Stimulated activated naive B cell treated with anti-CD40 and anti-IgM and Interleukin-4, amounts not matched to agents 10 μg/mL and 1 μg/mL and 100 μg/mL, for 72 hours (primary cell): ENCODE results near the gene CREBRF.
"Not testable (repeated sequence)": the region's sequence is repeated elsewhere in the genome, so short reads cannot be mapped to it uniquely, and the experiment has no call there.

ENCODE experiments used
- ATAC-seq, 2 donors: fragments of 150-1000 bp; cut with Tn5 transposase; replicated peaks; 2 replicates each; pipeline ENCODE4 v1.10.0; 2021; ENCODE audit warnings: moderate library complexity in 1 of 2
- DNase-seq: peaks from one replicate; pipeline ENCODE4 v3.0.0; 2021
- H3K27ac Mint-ChIP-seq: one replicate; pipeline ENCODE4 v1.8.0; 2022; ENCODE audit warnings: mild to moderate bottlenecking, mixed read lengths
- H3K27me3 Mint-ChIP-seq, 2 donors: one replicate each; pipeline ENCODE4 v1.8.0; 2022; ENCODE audit warnings: mixed read lengths in 2 of 2
- H3K36me3 Mint-ChIP-seq, 2 donors: one replicate each; pipeline ENCODE4 v1.8.0; 2022; ENCODE audit warnings: mixed read lengths in 2 of 2, mild to moderate bottlenecking in 1 of 2
- H3K4me1 Mint-ChIP-seq, 2 donors: one replicate each; pipeline ENCODE4 v1.8.0; 2022; ENCODE audit warnings: mixed read lengths in 2 of 2, mild to moderate bottlenecking in 1 of 2
- H3K4me3 Mint-ChIP-seq, 2 donors: one replicate each; pipeline ENCODE4 v1.8.0; 2022; ENCODE audit warnings: mild to moderate bottlenecking in 2 of 2, mixed read lengths in 2 of 2, moderate library complexity in 1 of 2
- H3K9me3 Mint-ChIP-seq, 2 donors: one replicate each; pipeline ENCODE4 v1.8.0; 2022; ENCODE audit warnings: mixed read lengths in 2 of 2, mild to moderate bottlenecking in 1 of 2

The CREBRF gene, protein sequence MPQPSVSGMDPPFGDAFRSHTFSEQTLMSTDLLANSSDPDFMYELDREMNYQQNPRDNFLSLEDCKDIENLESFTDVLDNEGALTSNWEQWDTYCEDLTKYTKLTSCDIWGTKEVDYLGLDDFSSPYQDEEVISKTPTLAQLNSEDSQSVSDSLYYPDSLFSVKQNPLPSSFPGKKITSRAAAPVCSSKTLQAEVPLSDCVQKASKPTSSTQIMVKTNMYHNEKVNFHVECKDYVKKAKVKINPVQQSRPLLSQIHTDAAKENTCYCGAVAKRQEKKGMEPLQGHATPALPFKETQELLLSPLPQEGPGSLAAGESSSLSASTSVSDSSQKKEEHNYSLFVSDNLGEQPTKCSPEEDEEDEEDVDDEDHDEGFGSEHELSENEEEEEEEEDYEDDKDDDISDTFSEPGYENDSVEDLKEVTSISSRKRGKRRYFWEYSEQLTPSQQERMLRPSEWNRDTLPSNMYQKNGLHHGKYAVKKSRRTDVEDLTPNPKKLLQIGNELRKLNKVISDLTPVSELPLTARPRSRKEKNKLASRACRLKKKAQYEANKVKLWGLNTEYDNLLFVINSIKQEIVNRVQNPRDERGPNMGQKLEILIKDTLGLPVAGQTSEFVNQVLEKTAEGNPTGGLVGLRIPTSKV

DNA sequence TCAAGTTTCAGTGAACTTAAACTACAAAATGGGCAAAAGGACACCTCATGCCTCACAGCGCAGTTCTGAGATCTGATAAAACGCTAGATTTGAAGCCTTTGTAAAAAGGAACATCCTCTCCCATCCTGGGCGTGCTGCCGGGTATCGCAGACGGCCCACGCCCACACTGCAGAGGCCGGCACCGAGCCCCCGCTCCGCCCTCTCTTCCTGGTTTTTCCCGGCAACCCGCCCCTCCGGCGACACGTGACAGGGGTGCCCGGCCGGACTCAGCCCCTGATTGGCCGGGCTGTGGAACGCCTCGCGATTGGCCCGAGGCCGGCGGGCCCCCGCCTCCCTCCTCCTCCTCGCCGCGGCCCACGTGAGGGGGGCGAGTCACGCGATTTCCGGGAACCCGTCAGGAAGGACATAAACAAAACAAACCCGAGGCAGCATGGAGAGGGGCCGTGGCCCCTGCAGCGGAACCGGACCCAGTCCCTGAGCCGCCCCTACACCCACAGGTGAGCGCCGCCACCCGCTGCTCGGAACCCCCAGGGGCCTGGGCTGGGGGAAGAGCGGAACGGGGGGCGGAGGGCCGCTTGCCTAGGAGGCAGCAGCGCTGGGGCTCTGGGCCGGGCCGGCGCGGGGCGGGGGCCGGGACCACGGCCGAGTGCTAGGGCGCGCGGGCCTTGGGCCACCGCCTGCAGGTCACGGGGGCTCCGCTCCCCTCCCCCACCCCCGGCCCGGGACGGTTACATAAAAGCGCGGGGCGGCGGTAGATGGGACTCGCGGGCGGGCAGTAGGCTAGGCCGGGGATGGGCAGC, at the start of gene CREBRF:
CREBRF (plus strand) TSS at position 370 of the 800 bp plus-strand sequence. CDS start 24,424 bp downstream, outside the sequence.
- ATAC-seq (peak; percentile 71 to 75), DNase-seq (peak; percentile 98)
- Mint-ChIP-seq H3K4me3 (peak within 1 kb of the TSS; percentile 78 to 97), H3K9me3 (no peaks in the 10 kb centered on the region), H3K36me3 (peaks cover 0 to 8% of the 10 kb centered on the region in 2 donors), H3K4me1 (peaks cover 13 to 43% of the 10 kb centered on the region in 2 donors), H3K27me3 (peaks cover 7% of the 10 kb centered on the region in 2 donors), H3K27ac (peak within 1 kb of the TSS; percentile 98)

DNA sequence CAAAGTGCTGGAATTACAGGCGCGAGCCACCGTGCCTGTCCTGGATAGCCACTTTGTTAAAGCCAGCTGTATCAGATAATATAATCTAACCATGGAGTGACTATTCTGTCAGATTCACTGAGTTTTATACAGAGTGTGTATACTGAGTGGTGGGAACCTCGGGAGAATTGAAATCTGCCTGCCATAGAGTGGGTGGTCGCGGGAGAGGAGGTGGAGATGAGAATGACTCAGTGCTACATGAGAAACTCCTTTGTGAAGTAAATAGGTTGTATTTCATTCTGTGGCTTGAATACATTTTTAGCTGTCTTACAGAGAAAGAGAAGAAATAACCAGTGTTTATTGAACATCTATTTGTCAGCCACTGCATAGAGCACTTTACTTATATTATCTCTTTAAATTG, 46.1 kb upstream of the CREBRF start:
- peaks cover 20 to 48% of the 10 kb centered on the region in 2 donors for H3K36me3 Mint-ChIP-seq
- DNase-seq: no peak
- no peaks in the 10 kb centered on the region for H3K27me3 Mint-ChIP-seq
- no peaks in the 10 kb centered on the region for H3K9me3 Mint-ChIP-seq
- H3K4me1 Mint-ChIP-seq: peaks cover 28 to 61% of the 10 kb centered on the region in 2 donors
- peak overlapping the region; percentile 35 to 51 for H3K4me3 Mint-ChIP-seq
- ATAC-seq: peak; percentile 63 to 88
- peak overlapping the region; percentile 84 for H3K27ac Mint-ChIP-seq

DNA sequence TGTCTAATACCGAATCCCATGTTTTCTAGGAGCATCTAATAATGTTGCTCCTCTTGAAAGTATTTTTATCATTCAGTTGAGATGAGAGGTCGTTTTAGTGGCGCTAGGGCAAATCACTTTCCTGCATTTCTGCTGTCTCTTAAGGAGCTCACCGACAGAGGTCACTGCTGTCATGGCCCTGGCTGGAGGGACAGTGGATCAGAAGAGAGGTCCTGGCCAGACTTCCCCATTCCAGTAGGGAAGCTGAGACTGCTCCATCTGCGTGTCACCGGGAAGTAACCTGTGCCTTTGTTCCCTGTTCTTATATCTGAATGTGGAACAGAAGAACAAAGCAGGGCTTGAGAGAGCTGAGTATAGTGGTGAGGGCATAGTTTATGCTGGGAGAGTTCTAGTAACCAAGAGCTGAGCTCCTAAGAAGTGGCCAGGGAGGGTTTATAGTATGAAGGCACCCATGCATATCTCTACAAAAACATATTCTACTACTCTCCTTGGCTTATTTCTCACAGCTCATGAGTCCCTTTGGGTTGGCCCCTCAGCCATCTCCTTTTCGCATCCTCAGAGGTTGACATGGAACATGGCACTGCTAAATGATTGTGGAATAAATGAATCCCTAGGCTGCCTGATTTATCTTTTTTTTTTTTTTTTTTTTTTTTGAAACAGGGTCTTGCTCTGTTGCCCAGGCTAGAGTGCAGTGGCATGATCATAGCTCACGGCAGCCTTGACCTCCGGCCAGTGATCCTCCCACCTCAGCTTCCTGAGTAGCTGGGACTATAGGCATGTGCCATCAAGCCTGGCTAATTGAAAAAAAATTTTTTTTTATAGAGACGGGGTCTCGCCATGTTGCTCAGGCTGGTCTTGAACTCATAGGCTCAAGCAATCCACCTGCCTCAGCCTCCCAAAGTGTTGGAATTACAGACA, 45.3 kb upstream of the CREBRF start:
- peaks cover 20 to 48% of the 10 kb centered on the region in 2 donors for H3K36me3 Mint-ChIP-seq

DNA sequence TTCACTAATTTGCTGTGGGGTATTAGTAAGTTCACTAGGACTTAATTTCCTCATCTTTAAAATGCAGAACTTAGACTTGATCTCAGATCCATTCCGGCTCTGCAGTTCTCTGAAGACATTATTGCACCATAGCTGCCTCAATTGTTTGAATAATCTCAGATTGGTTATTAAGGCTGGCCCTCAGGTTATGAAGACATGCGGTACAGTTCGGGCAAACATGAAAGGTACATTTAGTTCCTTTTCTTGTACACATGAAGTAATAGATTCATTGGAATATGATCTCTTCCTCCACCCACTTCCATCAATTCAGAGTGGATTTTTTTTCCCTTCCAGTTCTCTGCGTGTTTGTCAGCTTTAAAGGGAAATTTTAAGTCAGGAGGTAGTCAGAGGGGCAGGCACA, 44.6 kb upstream of the CREBRF start:
- no peak for ATAC-seq
- Mint-ChIP-seq H3K36me3 (peaks cover 21 to 49% of the 10 kb centered on the region in 2 donors), H3K4me3 (no peak overlapping the region), H3K27me3 (no peaks in the 10 kb centered on the region), H3K9me3 (no peaks in the 10 kb centered on the region), H3K4me1 (peaks cover 40 to 74% of the 10 kb centered on the region in 2 donors), H3K27ac (peak overlapping the region; percentile 71)
- DNase-seq: no peak

More for the DNA sequence above, 45.3 kb upstream of the CREBRF start:
- Mint-ChIP-seq H3K27ac (peak overlapping the region; percentile 74), H3K4me1 (peaks cover 34 to 69% of the 10 kb centered on the region in 2 donors), H3K27me3 (no peaks in the 10 kb centered on the region), H3K9me3 (no peaks in the 10 kb centered on the region), H3K4me3 (no peak overlapping the region)
- peak in 1 of 2 donors; percentile 31 for ATAC-seq
- DNase-seq: no peak

DNA sequence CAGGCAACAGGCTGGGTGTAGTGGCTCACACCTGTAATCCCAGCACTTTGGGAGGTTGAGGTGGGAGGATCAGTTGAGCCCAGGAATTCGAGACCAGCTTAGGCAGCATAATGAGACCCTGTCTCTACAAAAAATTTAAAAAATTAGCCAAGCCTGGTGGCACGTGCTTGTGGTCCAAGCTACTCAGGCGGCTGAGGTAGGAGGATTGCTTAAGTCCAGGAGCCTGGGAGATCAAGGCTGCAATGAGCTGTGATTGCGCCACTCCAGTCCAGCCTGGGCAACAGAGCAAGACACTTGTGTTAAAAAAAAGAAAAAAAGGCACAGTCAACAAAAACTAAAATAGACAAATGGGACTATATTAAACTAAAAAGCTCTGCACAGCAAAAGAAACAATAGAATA, 43.3 kb upstream of the CREBRF start:
- Mint-ChIP-seq H3K27me3 (no peaks in the 10 kb centered on the region), H3K4me1 (peaks cover 38 to 73% of the 10 kb centered on the region in 2 donors), H3K4me3 (no peak overlapping the region), H3K9me3 (no peaks in the 10 kb centered on the region), H3K27ac (peak overlapping the region; percentile 83), H3K36me3 (peaks cover 23 to 46% of the 10 kb centered on the region in 2 donors)
- no peak for DNase-seq
- ATAC-seq: no peak

DNA sequence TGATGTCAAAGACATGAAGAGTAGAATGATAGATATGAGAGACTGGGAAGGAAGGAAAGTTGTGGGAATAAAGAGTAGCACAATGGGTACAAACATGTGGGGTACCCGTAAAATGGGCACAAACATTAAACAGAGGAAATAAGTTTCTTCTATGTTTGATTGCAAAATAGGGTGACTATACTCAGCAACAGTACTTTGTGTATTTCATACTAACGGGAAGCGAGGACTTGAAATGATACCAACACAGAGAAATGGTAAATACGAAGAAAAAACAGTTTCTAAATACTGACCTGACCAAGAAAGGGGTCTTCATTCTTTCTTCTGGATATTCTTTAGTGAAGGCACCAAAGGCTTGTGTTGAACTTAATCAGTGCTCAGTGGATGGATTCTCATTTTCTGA, 41.5 kb upstream of the CREBRF start:
- no peak for DNase-seq
- Mint-ChIP-seq H3K4me1 (peaks cover 44 to 75% of the 10 kb centered on the region in 2 donors), H3K27me3 (no peaks in the 10 kb centered on the region), H3K36me3 (peaks cover 28 to 54% of the 10 kb centered on the region in 2 donors), H3K4me3 (no peak overlapping the region), H3K9me3 (no peaks in the 10 kb centered on the region), H3K27ac (peak overlapping the region; percentile 9)
- no peak for ATAC-seq

DNA sequence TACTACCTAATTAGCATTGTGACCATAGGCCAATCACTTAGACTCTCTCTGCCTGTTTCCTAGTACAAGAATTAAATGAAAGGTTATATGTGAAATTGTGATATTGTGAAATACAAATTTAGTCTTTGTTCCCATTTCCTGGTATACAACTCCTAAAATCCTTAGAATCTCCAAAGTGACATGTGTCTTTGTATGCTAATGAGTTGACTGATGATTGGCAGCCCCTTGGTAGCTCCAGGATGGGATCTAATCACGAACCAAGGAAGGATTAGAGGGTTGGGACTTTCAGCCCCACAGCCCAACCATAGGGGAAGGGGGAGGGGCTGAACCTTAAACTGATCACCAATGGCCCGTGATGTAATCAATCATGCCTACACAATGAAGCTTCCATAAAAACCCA, 41.0 kb upstream of the CREBRF start:
- Mint-ChIP-seq H3K9me3 (no peaks in the 10 kb centered on the region), H3K27me3 (no peaks in the 10 kb centered on the region), H3K4me3 (no peak overlapping the region), H3K27ac (peak overlapping the region; percentile 93), H3K4me1 (peaks cover 42 to 75% of the 10 kb centered on the region in 2 donors), H3K36me3 (peaks cover 31 to 55% of the 10 kb centered on the region in 2 donors)
- ATAC-seq (no peak), DNase-seq (no peak)

DNA sequence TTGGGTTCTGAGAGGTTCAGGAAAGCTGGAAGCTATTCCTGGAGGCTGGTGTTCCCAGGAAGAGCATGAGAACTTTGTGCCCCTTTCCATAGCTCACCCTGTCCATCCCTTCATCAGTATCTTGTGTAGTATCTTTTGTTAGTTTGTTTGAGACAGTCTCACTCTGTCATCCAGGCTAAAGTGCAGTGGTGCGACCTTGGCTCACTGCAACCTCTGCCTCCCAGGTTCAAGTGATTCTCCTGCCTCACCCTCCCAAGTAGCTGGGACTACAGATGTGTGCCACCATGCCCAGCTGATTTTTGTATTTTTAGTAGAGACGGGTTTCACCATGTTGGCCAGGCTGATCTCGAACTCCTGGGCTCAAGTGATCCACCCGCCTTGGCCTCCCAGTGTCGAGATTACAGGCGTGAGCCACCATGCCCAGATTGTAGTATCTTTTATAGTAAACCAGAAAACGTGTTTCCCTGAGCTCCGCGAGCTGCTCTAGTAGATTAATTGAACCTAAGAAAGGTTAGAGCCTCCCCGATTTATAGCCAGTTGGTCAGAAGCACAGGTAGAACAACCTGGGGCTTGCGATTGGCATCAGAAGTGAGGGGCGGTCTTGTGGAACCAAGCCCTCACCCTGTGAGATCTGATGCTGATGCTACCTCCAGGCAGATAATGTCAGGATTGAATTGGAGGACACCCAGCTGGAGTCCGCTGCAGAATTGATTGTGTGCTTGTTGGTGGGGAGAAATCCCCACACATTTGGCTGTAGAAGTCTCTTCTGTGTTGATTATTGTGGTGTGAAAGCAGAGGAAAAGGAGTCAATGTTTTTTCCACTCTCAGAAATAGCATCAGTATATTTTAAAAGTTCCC, 40.3 kb upstream of the CREBRF start:
- H3K27me3 Mint-ChIP-seq: no peaks in the 10 kb centered on the region
- peak; percentile 25 to 28 for ATAC-seq
- H3K9me3 Mint-ChIP-seq: no peaks in the 10 kb centered on the region
- H3K4me1 Mint-ChIP-seq: peaks cover 39 to 71% of the 10 kb centered on the region in 2 donors
- peak overlapping the region; percentile 93 for H3K27ac Mint-ChIP-seq
- no peak for DNase-seq
- peaks cover 28 to 55% of the 10 kb centered on the region in 2 donors for H3K36me3 Mint-ChIP-seq
- H3K4me3 Mint-ChIP-seq: peak overlapping the region in 1 of 2 donors; percentile 51

DNA sequence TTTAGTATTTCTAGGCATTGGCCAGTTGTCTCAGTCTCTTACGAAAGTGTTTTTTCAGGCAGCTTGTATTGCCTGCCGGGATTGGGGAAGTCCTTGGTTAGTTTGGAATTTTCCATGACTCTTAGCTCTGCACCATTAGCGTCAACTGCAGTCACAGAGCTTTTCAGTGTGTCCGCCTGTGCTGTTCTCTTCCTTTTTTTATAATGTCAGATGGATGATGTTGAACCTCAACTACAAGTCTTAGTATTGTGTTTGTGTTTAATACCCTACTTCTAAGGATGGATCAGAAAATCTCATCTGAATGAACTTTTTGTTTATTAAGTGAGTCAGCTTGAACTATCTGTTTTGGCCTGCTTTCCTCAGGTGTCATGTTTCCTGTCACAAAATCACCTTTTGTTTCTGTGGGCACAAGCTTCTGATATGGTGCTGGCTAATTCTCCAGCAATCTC, 39.5 kb upstream of the CREBRF start:
- peaks cover 33 to 59% of the 10 kb centered on the region in 2 donors for H3K36me3 Mint-ChIP-seq
- H3K27me3 Mint-ChIP-seq: no peaks in the 10 kb centered on the region
- H3K9me3 Mint-ChIP-seq: no peaks in the 10 kb centered on the region
- DNase-seq (peak; percentile 44), ATAC-seq (peak; percentile 93 to 94)
- H3K27ac Mint-ChIP-seq: peak overlapping the region; percentile 93
- H3K4me1 Mint-ChIP-seq: peaks cover 42 to 68% of the 10 kb centered on the region in 2 donors
- peak overlapping the region in 1 of 2 donors; percentile 53 for H3K4me3 Mint-ChIP-seq

DNA sequence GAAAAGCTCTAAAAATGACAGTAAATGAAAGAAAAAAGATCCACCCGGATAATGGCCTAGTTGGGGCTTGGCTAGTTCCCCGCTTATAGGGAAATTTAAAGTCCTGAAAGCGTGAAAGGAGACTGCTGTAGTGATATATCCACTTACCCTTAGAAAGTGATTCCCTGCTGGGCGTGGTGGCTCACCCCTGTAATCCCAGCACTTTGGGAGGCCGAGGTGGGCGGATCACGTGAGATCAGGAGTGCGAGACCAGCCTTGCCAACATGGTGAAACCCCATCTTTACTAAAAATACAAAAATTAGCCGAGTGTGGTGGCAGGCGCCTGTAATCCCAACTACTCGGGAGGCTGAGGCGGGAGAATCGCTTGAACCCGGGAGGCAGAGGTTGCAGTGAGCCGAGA, 39.1 kb upstream of the CREBRF start:
- DNase-seq, H3K27me3 Mint-ChIP-seq, ATAC-seq, H3K9me3 Mint-ChIP-seq: not testable (repeated sequence)
- Mint-ChIP-seq H3K4me1 (peaks cover 41 to 63% of the 10 kb centered on the region in 2 donors), H3K27ac (peak overlapping the region; percentile 93), H3K4me3 (peak overlapping the region; percentile 28 to 53), H3K36me3 (peaks cover 34 to 58% of the 10 kb centered on the region in 2 donors)

DNA sequence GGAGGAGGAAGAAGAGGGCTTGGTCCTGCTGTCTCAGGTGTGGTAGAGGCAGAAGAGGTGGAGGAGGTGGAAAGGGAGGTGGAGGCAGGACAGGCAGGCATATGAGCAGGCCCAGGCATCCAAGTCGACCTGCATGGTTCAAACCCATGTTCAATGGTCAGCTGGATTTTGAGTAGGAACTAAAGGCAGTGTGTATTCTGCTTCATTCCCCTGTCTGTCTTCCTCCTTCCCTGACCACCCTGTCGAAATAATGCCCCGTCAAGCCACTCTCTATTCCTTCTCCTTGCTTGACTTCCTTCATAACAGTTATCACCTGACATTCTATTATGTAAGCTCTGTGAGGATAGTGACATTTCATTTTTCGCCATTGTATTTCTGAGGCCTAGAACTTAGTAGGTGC, 37.8 kb upstream of the CREBRF start:
- ATAC-seq (no peak), DNase-seq (no peak)
- no peak overlapping the region for H3K27ac Mint-ChIP-seq
- H3K36me3 Mint-ChIP-seq: peaks cover 37 to 53% of the 10 kb centered on the region in 2 donors
- peaks cover 41 to 54% of the 10 kb centered on the region in 2 donors for H3K4me1 Mint-ChIP-seq
- H3K27me3 Mint-ChIP-seq: no peaks in the 10 kb centered on the region
- no peak overlapping the region for H3K4me3 Mint-ChIP-seq
- no peaks in the 10 kb centered on the region for H3K9me3 Mint-ChIP-seq

DNA sequence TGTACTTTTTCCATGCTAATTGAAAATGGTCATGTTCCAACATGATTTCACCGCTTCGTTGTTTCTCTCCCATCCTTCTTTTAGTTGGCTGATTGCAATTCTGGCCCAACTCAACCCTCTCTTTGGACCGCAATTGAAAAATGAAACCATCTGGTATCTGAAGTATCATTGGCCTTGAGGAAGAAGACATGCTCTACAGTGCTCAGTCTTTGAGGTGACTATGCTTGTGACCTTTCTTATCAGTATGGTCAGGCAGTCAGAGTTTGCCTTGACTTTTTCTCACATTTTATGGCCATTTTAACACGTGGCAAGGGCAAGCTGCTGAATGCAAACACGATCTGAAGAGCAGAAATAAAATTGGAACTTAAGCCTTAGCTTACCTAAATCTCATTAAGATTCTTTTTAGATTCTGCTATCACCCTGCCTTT, 36.0 kb upstream of the CREBRF start:
- no peaks in the 10 kb centered on the region for H3K27me3 Mint-ChIP-seq
- H3K9me3 Mint-ChIP-seq: peaks cover 0 to 2% of the 10 kb centered on the region in 2 donors
- no peak for DNase-seq
- no peak overlapping the region for H3K27ac Mint-ChIP-seq
- no peak overlapping the region for H3K4me3 Mint-ChIP-seq
- ATAC-seq: no peak
- peaks cover 42 to 57% of the 10 kb centered on the region in 2 donors for H3K36me3 Mint-ChIP-seq
- peaks cover 39 to 43% of the 10 kb centered on the region in 2 donors for H3K4me1 Mint-ChIP-seq
